Mucosa of gallbladder (tissue), 1 donor: Measurements from ENCODE around the gene ANO2. TPM values are rescaled to one million over a fixed set of nuclear protein-coding genes. Genes with fewer than 3 reads are reported as not detected.

Experiments used
- DNase-seq: peaks from one replicate; pipeline ENCODE4 v3.0.0-alpha.2; 2020; ENCODE audit warnings: low spot score
- total RNA-seq: library from RNA; stranded (reverse); gene quantifications from one replicate; pipeline ENCODE4 v1.2.1, GENCODE V29; 2021
- donor health status: DM: no; HTN: no; CAD: no.

ANO2 gene
- total RNA-seq, 1 donor from 2014 or later: 2.5 TPM

- DNase-seq: no peak
These were observed 321.6 kb downstream of the ANO2 start for GRCh38 chr12:5623411-5623810.

- DNase-seq: no peak
These were observed 322.8 kb downstream of the ANO2 start for GRCh38 chr12:5622280-5622679.

- no peak for DNase-seq
These were observed 323.7 kb downstream of the ANO2 start for GRCh38 chr12:5621329-5621728.

GRCh38 chr12:5620896-5621295, 324.2 kb downstream of the ANO2 start:
- no peak for DNase-seq

- no peak for DNase-seq
These were observed 325.4 kb downstream of the ANO2 start for GRCh38 chr12:5619628-5620027.

- no peak for DNase-seq
These were observed 328.2 kb downstream of the ANO2 start for GRCh38 chr12:5616854-5617253.

GRCh38 chr12:5615760-5616159, 329.3 kb downstream of the ANO2 start:
- DNase-seq: no peak

- DNase-seq: no peak
These were observed 330.8 kb downstream of the ANO2 start for GRCh38 chr12:5614256-5614655.

GRCh38 chr12:5612556-5613410, 332.3 kb downstream of the ANO2 start:
- DNase-seq: no peak

- no peak for DNase-seq
These were observed 333.9 kb downstream of the ANO2 start for GRCh38 chr12:5611162-5611561.

GRCh38 chr12:5599378-5599777, 345.7 kb downstream of the ANO2 start:
- DNase-seq: no peak

- DNase-seq: no peak
These were observed 351.1 kb downstream of the ANO2 start for GRCh38 chr12:5593998-5594397.

GRCh38 chr12:5593086-5593485, 352.0 kb downstream of the ANO2 start:
- no peak for DNase-seq

GRCh38 chr12:5592310-5592709, 352.7 kb downstream of the ANO2 start:
- no peak for DNase-seq

- DNase-seq: no peak
These were observed 354.7 kb downstream of the ANO2 start for GRCh38 chr12:5590316-5590715.

- no peak for DNase-seq
These were observed 356.0 kb downstream of the ANO2 start for GRCh38 chr12:5589054-5589453.

- DNase-seq: no peak
These were observed 356.5 kb downstream of the ANO2 start for GRCh38 chr12:5588591-5588990.

- no peak for DNase-seq
These were observed 356.9 kb downstream of the ANO2 start for GRCh38 chr12:5588176-5588575.

- no peak for DNase-seq
These were observed 357.3 kb downstream of the ANO2 start for GRCh38 chr12:5587711-5588121.

GRCh38 chr12:5586201-5586600, 358.9 kb downstream of the ANO2 start:
- DNase-seq: peak; percentile 30

- no peak for DNase-seq
These were observed 359.9 kb downstream of the ANO2 start for GRCh38 chr12:5585178-5585577.

GRCh38 chr12:5584412-5585175, 360.5 kb downstream of the ANO2 start:
- no peak for DNase-seq

- DNase-seq: no peak
These were observed 362.5 kb downstream of the ANO2 start for GRCh38 chr12:5582541-5582940.
